ENCODE data around the gene USP54. TPM values are rescaled to one million over a fixed set of nuclear protein-coding genes. Genes with fewer than 3 reads are reported as not detected.
A peak's percentile ranks its signal among the peaks of the same experiment; 100 is the strongest.

USP54 gene
- total RNA-seq, 6 experiments from 2014 or later = 1.5 to 5.7 (median 3.6) TPM

DNA sequence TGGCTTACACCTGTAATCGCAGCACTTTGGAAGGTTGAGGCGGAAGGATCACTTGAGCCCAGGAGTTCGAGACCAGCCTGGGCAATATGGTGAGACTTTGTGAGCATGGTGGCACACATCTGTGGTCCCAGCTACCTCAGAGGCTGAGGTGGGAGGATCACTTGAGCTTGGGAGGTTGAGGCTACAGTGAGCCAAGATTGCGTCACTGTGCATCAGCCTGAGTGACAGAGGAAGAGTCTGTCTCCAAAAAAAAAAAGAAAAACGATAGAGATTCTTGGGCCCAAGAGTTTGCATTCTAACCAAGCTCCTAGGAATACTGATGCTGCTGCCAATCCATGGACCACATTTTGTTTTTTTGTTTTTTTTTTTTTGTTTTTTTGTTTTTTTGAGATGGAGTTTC is 38.0 kb upstream of the USP54 start:
- Histone ChIP-seq H3K9me3 (no peaks in the 10 kb centered on the region), H3K27ac (no peak overlapping the region), H3K4me1 (peaks cover 0 to 7% (median 0%) of the 10 kb centered on the region in 4 donors), H3K36me3 (no peaks in the 10 kb centered on the region), H3K27me3 (no peaks in the 10 kb centered on the region), H3K4me3 (no peak overlapping the region)
- 89% methylated on average over 5 of the region's 5 CpGs for WGBS (ENCODE audit: insufficient coverage, low coverage, low lambda C conversion rate, missing lambda C conversion rate)
- DNase-seq (no peak), ATAC-seq (no peak)
- TF ChIP-seq POLR2A (IDR thresholded peaks at IDR 0.05) = no peak
- TF ChIP-seq CTCF (IDR thresholded peaks at IDR 0.05) = no peak
- intact Hi-C loops (cut with DNase I) = no loop called here

DNA sequence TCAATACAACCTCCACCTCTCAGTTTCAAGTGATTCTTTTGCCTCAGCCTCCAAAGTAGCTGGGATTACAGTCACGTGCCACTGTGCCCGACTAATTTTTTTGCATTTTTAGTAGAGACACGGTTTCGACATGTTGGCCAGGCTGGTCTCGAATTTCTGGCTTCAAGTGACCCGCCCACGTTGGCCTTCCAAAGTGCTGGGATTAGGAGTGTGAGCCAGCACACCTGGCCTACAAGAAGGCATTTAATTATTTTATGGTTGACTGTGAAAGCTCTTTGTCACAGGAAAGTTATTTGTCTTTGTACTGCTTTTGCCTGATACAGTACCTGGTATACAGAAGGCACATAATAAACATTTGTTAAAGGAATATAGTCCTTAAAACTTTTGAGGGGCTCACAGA is 37.3 kb upstream of the USP54 start:
- DNase-seq (no peak), ATAC-seq (no peak)
- Histone ChIP-seq H3K27me3 (no peaks in the 10 kb centered on the region), H3K4me3 (no peak overlapping the region), H3K27ac (no peak overlapping the region), H3K9me3 (no peaks in the 10 kb centered on the region), H3K4me1 (peaks cover 0 to 7% (median 0%) of the 10 kb centered on the region in 4 donors), H3K36me3 (no peaks in the 10 kb centered on the region)
- intact Hi-C loops (cut with DNase I) = no loop called here
- TF ChIP-seq CTCF (IDR thresholded peaks at IDR 0.05) (no peak), POLR2A (IDR thresholded peaks at IDR 0.05) (no peak)
- 82% methylated on average over 7 of the region's 7 CpGs for WGBS (ENCODE audit: insufficient coverage, low coverage, low lambda C conversion rate, missing lambda C conversion rate)

DNA sequence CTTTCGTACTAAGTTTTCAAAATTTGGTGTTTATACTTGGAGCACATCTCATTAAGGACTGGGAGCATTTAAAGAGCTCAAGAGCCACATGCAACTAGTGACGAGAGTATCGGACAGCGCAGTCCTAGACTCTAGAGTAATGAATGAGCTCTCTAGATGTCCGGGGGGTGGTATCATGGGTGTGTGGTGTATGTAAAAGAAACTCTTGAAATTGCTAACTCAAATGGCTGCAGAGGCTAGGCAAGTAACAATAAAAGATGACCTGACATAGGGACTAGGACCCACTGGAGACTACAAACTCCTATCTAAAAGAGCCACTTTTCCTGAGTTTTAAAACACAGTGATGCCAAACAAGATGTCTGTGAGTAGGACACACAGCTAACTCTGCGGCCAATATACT is 36.2 kb upstream of the USP54 start:
- intact Hi-C loops (cut with DNase I) = no loop called here
- Histone ChIP-seq H3K27ac (no peak overlapping the region), H3K4me3 (no peak overlapping the region), H3K4me1 (peaks cover 0 to 7% (median 0%) of the 10 kb centered on the region in 4 donors), H3K36me3 (no peaks in the 10 kb centered on the region), H3K9me3 (no peaks in the 10 kb centered on the region), H3K27me3 (no peaks in the 10 kb centered on the region)
- DNase-seq (no peak), ATAC-seq (no peak)
- TF ChIP-seq POLR2A (IDR thresholded peaks at IDR 0.05) = no peak
- no peak for TF ChIP-seq CTCF (IDR thresholded peaks at IDR 0.05)
- WGBS (ENCODE audit: insufficient coverage, low coverage, low lambda C conversion rate, missing lambda C conversion rate) = 94% methylated on average over 6 of the region's 6 CpGs

DNA sequence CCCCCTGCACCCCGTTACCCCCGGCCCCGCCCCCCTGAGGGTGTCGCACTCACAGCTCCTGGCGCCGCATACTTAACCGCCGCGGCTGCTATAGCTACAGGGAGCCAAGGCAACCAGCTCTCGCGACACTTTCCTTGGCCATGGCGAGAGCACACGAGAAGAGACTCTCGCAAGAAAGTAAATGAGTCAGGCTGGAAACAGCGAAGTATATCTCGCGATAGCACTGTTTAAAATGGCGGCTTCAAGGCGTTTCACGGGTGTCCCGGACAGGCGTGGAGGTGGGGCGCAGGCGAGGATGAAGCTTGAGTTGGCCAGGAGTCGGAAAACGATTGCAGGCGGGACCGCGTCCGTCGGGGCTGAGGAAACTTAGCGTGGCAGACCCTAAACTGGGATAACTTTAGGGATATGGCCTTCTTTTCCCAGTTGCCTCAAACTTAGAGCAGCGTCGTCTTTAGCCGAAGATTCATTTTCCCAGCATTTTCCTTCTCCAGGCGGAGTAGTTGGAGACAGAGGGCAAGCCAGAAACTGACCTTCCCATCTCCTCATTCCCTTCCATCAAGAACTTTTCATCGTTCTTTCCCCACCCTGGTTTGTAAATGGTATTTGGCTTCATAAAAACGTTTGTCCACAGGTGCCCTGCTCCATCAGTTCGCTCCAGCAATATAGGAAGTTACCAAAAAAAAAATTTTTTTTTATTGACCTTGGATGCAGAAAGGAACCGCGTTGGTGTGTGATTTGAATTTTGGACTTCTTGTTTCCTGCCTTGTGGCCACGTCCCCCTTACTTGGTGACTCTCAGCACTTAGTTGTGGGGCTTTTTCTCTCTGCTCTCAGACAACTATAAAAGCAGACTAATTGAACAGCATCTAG is 35.0 kb upstream of the USP54 start:
- DNase-seq (peak; percentile 93 to 95 (median 95)), ATAC-seq (peak; percentile 98 to 99 (median 98))
- H3K4me1 ChIP-seq = peaks cover 0 to 7% (median 0%) of the 10 kb centered on the region in 4 donors
- WGBS (ENCODE audit: insufficient coverage, low coverage, low lambda C conversion rate, missing lambda C conversion rate) = 3% methylated on average over 30 of the region's 42 CpGs
- no peaks in the 10 kb centered on the region for H3K9me3 ChIP-seq
- H3K27me3 ChIP-seq = no peaks in the 10 kb centered on the region
- H3K36me3 ChIP-seq = no peaks in the 10 kb centered on the region
- intact Hi-C loops (cut with DNase I) = no loop called here
- peak overlapping the region in 2 of 3 donors; percentile 19 to 59 for H3K27ac ChIP-seq
- peak overlapping the region; percentile 54 to 78 (median 71) for H3K4me3 ChIP-seq
- no peak for TF ChIP-seq CTCF (IDR thresholded peaks at IDR 0.05)
- peak; percentile 41 for TF ChIP-seq POLR2A (IDR thresholded peaks at IDR 0.05)

All from right lobe of liver (tissue), 6 donors.